GM12878 (cell line): ENCODE data around the gene NFE2L3. TPM values are rescaled to one million over a fixed set of nuclear protein-coding genes. Genes with fewer than 3 reads are reported as not detected.

ENCODE experiments used
- ATAC-seq: fragments of 200-7000 bp; cut with Tn5 transposase; 3 replicates; pipeline ENCODE4 v1.9.1; 2020; ENCODE audit warnings: mild to moderate bottlenecking, moderate library complexity
- BruUV-seq: library from RNA; stranded (reverse); fragments of 400-500 nt; replicated peaks from 2 replicates; lab custom pipeline; 2021; lab: Mats Ljungman, UMichigan
- CTCF ChIA-PET: fragments of 300-600 bp; sonication (Branson Sonifier 250); formaldehyde crosslinking; extraction: SDS; loops from one replicate; lab custom pipeline; 2021; ENCODE audit warnings: inconsistent platforms; lab: Yijun Ruan, JAX
- POLR2A ChIA-PET: fragments of 350-600 bp; formaldehyde crosslinking; extraction: SDS; loops from one replicate; lab custom pipeline; 2021; ENCODE audit warnings: inconsistent platforms; lab: Charles Lee
- RAD21 ChIA-PET: fragments of 300-600 bp; sonication (Branson Sonifier 250); formaldehyde crosslinking; loops from one replicate; lab custom pipeline; 2023; ENCODE audit warnings: antibody characterized with exemption; ENCODE audit not compliant: unreplicated experiment; lab: Charles Lee
- SMC1A ChIA-PET: fragments of 300-600 bp; sonication (Branson Sonifier 250); formaldehyde crosslinking; loops from one replicate; lab custom pipeline; 2023; ENCODE audit not compliant: unreplicated experiment, uncharacterized antibody; lab: Charles Lee
- DNase-seq: peaks from one replicate; pipeline ENCODE4 v3.0.0-alpha.2; 2011; ENCODE audit warnings: low read depth, low spot score
- FAIRE-seq: peaks from 3 replicates; lab custom pipeline; 2011; peaks lifted over from hg19 to GRCh38; lab: Jason Lieb, UNC
- H2AFZ ChIP-seq: 2 replicates; pipeline ENCODE4 v1.6.0; 2011; ENCODE audit warnings: low read depth, low read length, control low read depth; ENCODE audit not compliant: control insufficient read depth
- H3K27ac ChIP-seq: 2 replicates; pipeline ENCODE4 v1.5.1; 2011; ENCODE audit warnings: control low read depth; ENCODE audit not compliant: control insufficient read depth, insufficient read depth
- H3K27me3 ChIP-seq, 2 experiments: replicated peaks in 1 of 2; 2 replicates each; pipeline versions ENCODE4 v1.6.0 to v1.6.1; 2011; ENCODE audit warnings: low read length in 1 of 2; ENCODE audit not compliant: control insufficient read depth in 2 of 2, insufficient read depth in 2 of 2
- H3K36me3 ChIP-seq, 2 experiments: 2 replicates each; pipeline ENCODE4 v1.5.1; 2011; ENCODE audit warnings: low read length in 1 of 2; ENCODE audit not compliant: control insufficient read depth in 2 of 2, insufficient read depth in 2 of 2
- H3K4me1 ChIP-seq: 2 replicates; pipeline ENCODE4 v1.6.1; 2011; ENCODE audit warnings: mild to moderate bottlenecking, low read length, moderate library complexity, mixed read lengths; ENCODE audit not compliant: control insufficient read depth, insufficient read depth
- H3K4me2 ChIP-seq: 2 replicates; pipeline ENCODE4 v1.6.0; 2011; ENCODE audit warnings: control low read depth; ENCODE audit not compliant: control insufficient read depth, insufficient read depth
- H3K4me3 ChIP-seq: fragments of 200-600 bp; sonication (generic); 2 replicates; pipeline ENCODE4 v1.5.1; 2016
- H3K79me2 ChIP-seq: 2 replicates; pipeline ENCODE4 v1.6.0; 2011; ENCODE audit warnings: low read length; ENCODE audit not compliant: control insufficient read depth, insufficient read depth
- H3K9ac ChIP-seq: 2 replicates; pipeline ENCODE4 v1.8.0; 2011; ENCODE audit warnings: low read length, control low read depth, mixed read lengths; ENCODE audit not compliant: control insufficient read depth, insufficient read depth
- H3K9me3 ChIP-seq: replicated peaks from 3 replicates; pipeline ENCODE4 v1.5.1; 2011; ENCODE audit warnings: mild to moderate bottlenecking, low read length; ENCODE audit not compliant: control insufficient read depth, insufficient read depth
- H4K20me1 ChIP-seq: 2 replicates; pipeline ENCODE4 v1.6.0; 2011; ENCODE audit not compliant: control insufficient read depth, insufficient read depth
- MTA3 ChIP-seq: IDR thresholded peaks from 2 replicates; pipeline ENCODE4 v1.6.1; 2012; ENCODE audit warnings: low read length, inconsistent platforms, borderline replicate concordance
- NFXL1 ChIP-seq: fragments of 450-650 bp; IDR thresholded peaks from 2 replicates; pipeline ENCODE4 v1.6.1; 2017; ENCODE audit warnings: antibody characterized with exemption, mild to moderate bottlenecking, borderline replicate concordance
- NFYB ChIP-seq: IDR thresholded peaks from 2 replicates; pipeline ENCODE4 v1.6.1; 2011; ENCODE audit warnings: low read depth, mild to moderate bottlenecking, low read length, improper control_type of control experiment, moderate library complexity; ENCODE audit not compliant: insufficient read depth
- NR2C1 ChIP-seq: fragments of 450-650 bp; IDR thresholded peaks from 2 replicates; pipeline ENCODE4 v1.6.1; 2017; ENCODE audit warnings: antibody characterized with exemption, mild to moderate bottlenecking, moderate library complexity
- POLR2A ChIP-seq: IDR thresholded peaks from 2 replicates; pipeline ENCODE4 v1.6.1; 2011; ENCODE audit warnings: low read depth, mild to moderate bottlenecking, low read length
- POLR2AphosphoS5 ChIP-seq: IDR thresholded peaks from 2 replicates; pipeline ENCODE4 v1.6.1; 2011; ENCODE audit warnings: mild to moderate bottlenecking, low read length, inconsistent platforms
- WGBS: methylation state at CpG from one replicate; pipeline ENCODE4 v1.1.6; 2016; ENCODE audit warnings: low lambda C conversion rate; ENCODE audit not compliant: insufficient replicate concordance, insufficient coverage; ENCODE audit errors: missing lambda C conversion rate; 5-methylcytosine and 5-hydroxymethylcytosine counted together
- in situ Hi-C: fragments of 300-500 bp; cut with MboI; formaldehyde crosslinking; loops from 9 replicates; pipeline ENCODE4 v1.14.3; 2018; ENCODE audit warnings: mixed read lengths
- intact Hi-C: fragments of 100-400 bp; cut with micrococcal nuclease; formaldehyde crosslinking; loops from one replicate; pipeline ENCODE4 v1.14.2; 2022; ENCODE audit not compliant: unreplicated experiment
- polyA plus RNA-seq, 11 experiments: library from polyadenylated mRNA; depleted of rRNA in 4 of 11; unstranded in 6 of 11; stranded (reverse) in 5 of 11; fragments of >200 nt; fragmentation: Nextera tagmentation in 4 of 11; fragmentation: Illumina TruSeq in 1 of 11; extraction: Ambion mirVana in 4 of 11; extraction: Trizol in 1 of 11; gene quantifications; 1 replicate in 1 of 11; 2 replicates in 10 of 11; pipeline versions ENCODE4 v1.2.1 to v1.2.3, GENCODE V29; 2011 to 2016; ENCODE audit warnings: inconsistent platforms in 2 of 11, missing spikeins in 2 of 11, low read depth in 1 of 11
- total RNA-seq, 4 experiments: library from RNA; depleted of rRNA in 3 of 4; stranded (reverse); fragments of >200 nt in 3 of 4; fragmentation: Illumina TruSeq in 1 of 4; extraction: Trizol in 1 of 4; gene quantifications; 2 replicates each; pipeline versions ENCODE4 v1.2.1 to v1.2.3, GENCODE V29; 2013 to 2021

NFE2L3 gene
- total and polyA plus RNA-seq, 10 of the 15 experiments (the other 5 are each of a cell fraction or from before 2014, with no cell fraction given), result 4.4 to 34.9 (median 13.0) TPM

GRCh38 chr7:26179826-26180497 lies 28.0 kb downstream of the NFE2L3 start:
- no TSS peak for BruUV-seq

DNA sequence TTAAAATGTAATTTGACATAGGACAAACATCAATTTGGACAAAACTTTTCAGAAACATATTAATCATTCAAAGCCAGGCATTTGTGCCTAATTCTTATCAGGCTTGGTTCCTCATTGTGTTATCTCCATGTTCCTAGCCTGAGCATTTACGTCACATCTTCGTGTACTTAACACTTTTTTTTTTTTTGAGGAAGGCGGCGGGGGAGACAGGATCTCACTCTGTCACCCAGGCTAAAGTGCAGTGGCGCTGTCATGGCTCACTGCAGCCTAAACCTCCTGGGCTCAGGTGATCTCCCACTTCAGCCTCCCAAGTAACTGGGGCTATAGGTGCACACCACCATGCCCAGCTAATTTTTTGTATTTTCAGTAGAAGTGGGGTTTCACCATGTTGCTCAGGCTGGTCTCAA lies 28.8 kb downstream of the NFE2L3 start:
- H2AFZ ChIP-seq, result no peak overlapping the region
- FAIRE-seq (no peak), DNase-seq (no peak), ATAC-seq (no peak)
- CTCF ChIA-PET, result interaction anchor here (0.8 to 5.7 kb wide), 5 partner anchors 8 to 89 kb away, joined by 3 to 25 read pairs (median 7); no protein-coding TSS in a partner anchor
- no peak overlapping the region for H3K4me2 ChIP-seq
- no peak overlapping the region for H3K9ac ChIP-seq
- no peaks in the 10 kb centered on the region for H4K20me1 ChIP-seq
- RAD21 ChIA-PET, result interaction anchor here (1.3 to 2.7 kb wide), 4 partner anchors 12 to 89 kb away, joined by 3 to 17 read pairs (median 6); no protein-coding TSS in a partner anchor
- no peaks in the 10 kb centered on the region for H3K4me1 ChIP-seq
- TF ChIP-seq POLR2AphosphoS5 (peak; percentile 45; the same call in 1 of the 2 replicates), NFXL1 (no peak)
- intact Hi-C loops (no loop called here), in situ Hi-C loops (no loop called here)
- POLR2A ChIA-PET, result interaction anchor here (0.6 to 4.7 kb wide), 5 partner anchors 8 to 22 kb away, joined by 3 to 25 read pairs (median 7); no protein-coding TSS in a partner anchor
- no peaks in the 10 kb centered on the region for H3K9me3 ChIP-seq
- H3K27me3 ChIP-seq, result no peaks in the 10 kb centered on the region
- WGBS, result 96% methylated on average over 5 of the region's 5 CpGs
- H3K4me3 ChIP-seq, result no peak overlapping the region
- H3K36me3 ChIP-seq, result peaks cover 0 to 6% of the 10 kb centered on the region in 2 experiments; a peak in 2 of 4 replicates
- no peak overlapping the region for H3K27ac ChIP-seq
- no TSS peak for BruUV-seq
- SMC1A ChIA-PET, result interaction anchor here (0.6 to 3.3 kb wide), 9 partner anchors 9 to 90 kb away, joined by 3 to 17 read pairs (median 4); no protein-coding TSS in a partner anchor
- no peaks in the 10 kb centered on the region for H3K79me2 ChIP-seq

More at GRCh38 chr7:26179826-26180497, 28.0 kb downstream of the NFE2L3 start:
- H3K79me2 ChIP-seq, result no peaks in the 10 kb centered on the region
- DNase-seq (no peak), FAIRE-seq (no peak), ATAC-seq (no peak; the same call in 2 of the 3 replicates)
- TF ChIP-seq NFYB (no peak), MTA3 (0 out of 2 replicates have a peak, but pooled peaks have one; percentile 25), POLR2A (peak; percentile 43; the same call in 1 of the 2 replicates), NR2C1 (no peak)
- H3K4me1 ChIP-seq, result no peaks in the 10 kb centered on the region
- ChIA-PET POLR2A (interaction anchor here (0.6 to 4.7 kb wide), 6 partner anchors 9 to 75 kb away, joined by 3 to 25 read pairs (median 6); no protein-coding TSS in a partner anchor), RAD21 (interaction anchor here (0.9 to 2.7 kb wide), 5 partner anchors 13 to 185 kb away, joined by 3 to 17 read pairs (median 5); partner anchors contain the start of gene NFE2L3), CTCF (interaction anchor here (1.5 to 5.7 kb wide), 2 partner anchors 9 to 88 kb away, joined by 8 to 25 read pairs; no protein-coding TSS in a partner anchor), SMC1A (interaction anchor here (0.7 to 3.3 kb wide), 7 partner anchors 9 to 288 kb away, joined by 3 to 17 read pairs (median 6); no protein-coding TSS in a partner anchor)
- H3K9ac ChIP-seq, result no peak overlapping the region
- in situ Hi-C loops, result no loop called here
- H3K9me3 ChIP-seq, result no peaks in the 10 kb centered on the region
- H4K20me1 ChIP-seq, result no peaks in the 10 kb centered on the region
- H3K27me3 ChIP-seq, result no peaks in the 10 kb centered on the region
- intact Hi-C loops, result no loop called here
- H3K36me3 ChIP-seq, result peaks cover 0 to 6% of the 10 kb centered on the region in 2 experiments; a peak in 2 of 4 replicates
- no peak overlapping the region for H2AFZ ChIP-seq
- no peak overlapping the region for H3K4me3 ChIP-seq
- no peak overlapping the region for H3K4me2 ChIP-seq
- no peak overlapping the region for H3K27ac ChIP-seq
- WGBS, result 88% methylated on average over 8 of the region's 8 CpGs
